ENCODE data around the gene DERA. TPM values are rescaled to one million over a fixed set of nuclear protein-coding genes. Genes with fewer than 3 reads are reported as not detected.

DERA gene
- total RNA-seq, 2 donors from 2014 or later, result 33.0 to 33.7 TPM

- H3K9me3 ChIP-seq, result no peaks in the 10 kb centered on the region
- H3K27me3 ChIP-seq (replicated peaks; ENCODE audit: insufficient read depth), result no peaks in the 10 kb centered on the region
- no peak overlapping the region for H3K4me3 ChIP-seq
- no peaks in the 10 kb centered on the region for H3K4me1 ChIP-seq (replicated peaks)
- no peak for DNase-seq (ENCODE audit: low spot score)
- TF ChIP-seq POLR2AphosphoS5 (IDR thresholded peaks at IDR 0.05), result no peak
- no peak for TF ChIP-seq CTCF (IDR thresholded peaks at IDR 0.05)
- TF ChIP-seq POLR2A (IDR thresholded peaks at IDR 0.05), result no peak
- H3K36me3 ChIP-seq, result no peaks in the 10 kb centered on the region
- H3K27ac ChIP-seq, result no peak overlapping the region
- 87% methylated on average over 7 of the region's 7 CpGs for WGBS
- intact Hi-C loops (cut with DNase I), result no loop called here
These were observed 6.9 kb downstream of the DERA start for GRCh38 chr12:15918066-15918465.

GRCh38 chr12:15919418-15919817 is 8.3 kb downstream of the DERA start:
- WGBS, result 51% methylated on average over 2 of the region's 2 CpGs
- intact Hi-C loops (cut with DNase I), result no loop called here
- DNase-seq (ENCODE audit: low spot score), result no peak
- H3K4me1 ChIP-seq (replicated peaks), result no peaks in the 10 kb centered on the region
- no peaks in the 10 kb centered on the region for H3K9me3 ChIP-seq
- H3K27me3 ChIP-seq (replicated peaks; ENCODE audit: insufficient read depth), result no peaks in the 10 kb centered on the region
- TF ChIP-seq POLR2AphosphoS5 (IDR thresholded peaks at IDR 0.05) (no peak), POLR2A (IDR thresholded peaks at IDR 0.05) (no peak), CTCF (IDR thresholded peaks at IDR 0.05) (no peak)
- H3K27ac ChIP-seq, result no peak overlapping the region
- H3K4me3 ChIP-seq, result no peak overlapping the region
- no peaks in the 10 kb centered on the region for H3K36me3 ChIP-seq

GRCh38 chr12:15924956-15925355 is 13.8 kb downstream of the DERA start:
- H3K36me3 ChIP-seq, result no peaks in the 10 kb centered on the region
- H3K9me3 ChIP-seq, result no peaks in the 10 kb centered on the region
- intact Hi-C loops (cut with DNase I), result no loop called here
- H3K4me3 ChIP-seq, result no peak overlapping the region
- no peaks in the 10 kb centered on the region for H3K27me3 ChIP-seq (replicated peaks; ENCODE audit: insufficient read depth)
- no peaks in the 10 kb centered on the region for H3K4me1 ChIP-seq (replicated peaks)
- no peak for DNase-seq (ENCODE audit: low spot score)
- no peak for TF ChIP-seq POLR2AphosphoS5 (IDR thresholded peaks at IDR 0.05)
- TF ChIP-seq CTCF (IDR thresholded peaks at IDR 0.05), result no peak
- no peak for TF ChIP-seq POLR2A (IDR thresholded peaks at IDR 0.05)
- WGBS, result 24% methylated on average over 1 of the region's 1 CpG
- H3K27ac ChIP-seq, result no peak overlapping the region

- intact Hi-C loops (cut with DNase I), result no loop called here
- no peak for DNase-seq (ENCODE audit: low spot score)
- H3K4me1 ChIP-seq (replicated peaks), result no peaks in the 10 kb centered on the region
- H3K4me3 ChIP-seq, result no peak overlapping the region
- H3K9me3 ChIP-seq, result no peaks in the 10 kb centered on the region
- no peaks in the 10 kb centered on the region for H3K36me3 ChIP-seq
- H3K27me3 ChIP-seq (replicated peaks; ENCODE audit: insufficient read depth), result no peaks in the 10 kb centered on the region
- TF ChIP-seq POLR2AphosphoS5 (IDR thresholded peaks at IDR 0.05) (no peak), POLR2A (IDR thresholded peaks at IDR 0.05) (no peak), CTCF (IDR thresholded peaks at IDR 0.05) (no peak)
- WGBS, result 51% methylated on average over 2 of the region's 2 CpGs
- no peak overlapping the region for H3K27ac ChIP-seq
These were observed 17.2 kb downstream of the DERA start for GRCh38 chr12:15928346-15928745.

GRCh38 chr12:15928870-15929571 is 17.9 kb downstream of the DERA start:
- TF ChIP-seq POLR2A (IDR thresholded peaks at IDR 0.05) (no peak), POLR2AphosphoS5 (IDR thresholded peaks at IDR 0.05) (no peak), CTCF (IDR thresholded peaks at IDR 0.05) (no peak)
- intact Hi-C loops (cut with DNase I), result no loop called here
- Histone ChIP-seq H3K4me1 (replicated peaks) (no peaks in the 10 kb centered on the region), H3K36me3 (no peaks in the 10 kb centered on the region), H3K27me3 (replicated peaks; ENCODE audit: insufficient read depth) (no peaks in the 10 kb centered on the region), H3K4me3 (no peak overlapping the region), H3K9me3 (no peaks in the 10 kb centered on the region), H3K27ac (no peak overlapping the region)
- WGBS, result 60% methylated on average over 10 of the region's 10 CpGs
- DNase-seq (ENCODE audit: low spot score), result no peak
